Activated gamma-delta T cell treated with Interleukin-2 at 50 U/mL for 16 hours (primary cell): ENCODE data around the gene NOP10.
"Not testable (repeated sequence)": the region's sequence is repeated elsewhere in the genome, so short reads cannot be mapped to it uniquely, and the experiment has no call there.

Experiments used
- DNase-seq: peaks from one replicate; pipeline ENCODE4 v3.0.0-alpha.2; 2020

The NOP10 gene

GRCh38 chr15:34358367-34358766 lies 15.4 kb upstream of the NOP10 start:
- DNase-seq: no peak

- no peak for DNase-seq
Observed at GRCh38 chr15:34357653-34358052, 14.7 kb upstream of the NOP10 start.

- no peak for DNase-seq
Observed at GRCh38 chr15:34355241-34355640, 12.3 kb upstream of the NOP10 start.

- no peak for DNase-seq
Observed at GRCh38 chr15:34354286-34354685, 11.3 kb upstream of the NOP10 start.

GRCh38 chr15:34353627-34354026 lies 10.7 kb upstream of the NOP10 start:
- no peak for DNase-seq

- DNase-seq: not testable (repeated sequence)
Observed at GRCh38 chr15:34352996-34353395, 10.1 kb upstream of the NOP10 start.

GRCh38 chr15:34349769-34350168 lies 6.8 kb upstream of the NOP10 start:
- DNase-seq: no peak

- DNase-seq: no peak
Observed at GRCh38 chr15:34348735-34349300, 5.9 kb upstream of the NOP10 start.

GRCh38 chr15:34347951-34348638 lies 5.2 kb upstream of the NOP10 start:
- no peak for DNase-seq

- not testable (repeated sequence) for DNase-seq
Observed at GRCh38 chr15:34342213-34342736, 661 bp downstream of the NOP10 start.

- no peak for DNase-seq
Observed at GRCh38 chr15:34341381-34342212, 1.3 kb downstream of the NOP10 start.

GRCh38 chr15:34339946-34340345 lies 3.0 kb downstream of the NOP10 start:
- DNase-seq: no peak

GRCh38 chr15:34338347-34338746 lies 4.6 kb downstream of the NOP10 start:
- DNase-seq: no peak

GRCh38 chr15:34337557-34338306 lies 5.2 kb downstream of the NOP10 start, which contains the start of gene SLC12A6:
SLC12A6 (minus strand) TSS chr15:34337781; CDS start chr15:34336680, 1,101 bp downstream.
- DNase-seq: peak; percentile 88

- DNase-seq: peak; percentile 21
Observed at GRCh38 chr15:34336991-34337556, 5.9 kb downstream of the NOP10 start.

GRCh38 chr15:34336231-34336990 lies 6.5 kb downstream of the NOP10 start:
- DNase-seq: no peak

- DNase-seq: no peak
Observed at GRCh38 chr15:34335176-34336032, 7.5 kb downstream of the NOP10 start.

GRCh38 chr15:34334672-34335071 lies 8.3 kb downstream of the NOP10 start:
- DNase-seq: no peak

GRCh38 chr15:34332553-34333120 lies 10.3 kb downstream of the NOP10 start:
- DNase-seq: no peak

- no peak for DNase-seq
Observed at GRCh38 chr15:34331809-34332208, 11.1 kb downstream of the NOP10 start.
